GM23338 (cell line): ENCODE results near the gene AGAP3. TPM values are rescaled to one million over a fixed set of nuclear protein-coding genes. Genes with fewer than 3 reads are reported as not detected.

Experiments used
- ATAC-seq: fragments of 200-7000 bp; cut with Tn5 transposase; 3 replicates; pipeline ENCODE4 v1.9.1; 2020
- DNase-seq: peaks from one replicate; pipeline ENCODE4 v3.0.0-alpha.2; 2015; ENCODE audit warnings: low spot score
- H2AFZ ChIP-seq: fragments of 200-600 bp; sonication (generic); 2 replicates; pipeline ENCODE4 v1.8.0; 2016; ENCODE audit warnings: antibody characterized with exemption, mild to moderate bottlenecking, moderate library complexity
- H3F3A ChIP-seq: fragments of 200-600 bp; sonication (generic); replicated peaks from 2 replicates; pipeline ENCODE4 v1.8.0; 2017; ENCODE audit warnings: antibody characterized with exemption, mixed run types, low read depth
- H3K27ac ChIP-seq: fragments of 200-600 bp; sonication (generic); 2 replicates; pipeline ENCODE4 v1.6.1; 2016; ENCODE audit warnings: low read depth
- H3K27me3 ChIP-seq: fragments of 200-600 bp; sonication (generic); 2 replicates; pipeline ENCODE4 v1.8.0; 2016; ENCODE audit warnings: mild to moderate bottlenecking, mixed run types, moderate library complexity; ENCODE audit not compliant: insufficient read depth
- H3K36me3 ChIP-seq: fragments of 200-600 bp; sonication (generic); 2 replicates; pipeline ENCODE4 v1.8.0; 2016; ENCODE audit warnings: mild to moderate bottlenecking; ENCODE audit not compliant: insufficient read depth
- H3K4me1 ChIP-seq: fragments of 200-600 bp; sonication (generic); 2 replicates; pipeline ENCODE4 v1.8.0; 2016; ENCODE audit warnings: mild to moderate bottlenecking, moderate library complexity; ENCODE audit not compliant: insufficient read depth
- H3K4me2 ChIP-seq: fragments of 200-600 bp; sonication (generic); 2 replicates; pipeline ENCODE4 v1.7.1; 2017; ENCODE audit warnings: mixed run types
- H3K4me3 ChIP-seq: fragments of 200-600 bp; sonication (generic); 2 replicates; pipeline ENCODE4 v1.6.1; 2016; ENCODE audit warnings: mixed run types
- H3K79me2 ChIP-seq: fragments of 200-600 bp; sonication (generic); replicated peaks from 2 replicates; pipeline ENCODE4 v1.8.0; 2017; ENCODE audit warnings: mild to moderate bottlenecking; ENCODE audit not compliant: insufficient read depth
- H3K9me2 ChIP-seq: fragments of 200-600 bp; sonication (generic); 2 replicates; pipeline ENCODE4 v1.8.0; 2017; ENCODE audit not compliant: insufficient read depth
- H4K20me1 ChIP-seq: fragments of 200-600 bp; sonication (generic); replicated peaks from 2 replicates; pipeline ENCODE4 v1.8.0; 2017; ENCODE audit warnings: mild to moderate bottlenecking; ENCODE audit not compliant: insufficient read depth
- H3K27ac Mint-ChIP-seq: 2 replicates; pipeline ENCODE4 v1.8.0; 2020; ENCODE audit warnings: inconsistent platforms, mild to moderate bottlenecking, moderate library complexity, mixed read lengths
- H3K27me3 Mint-ChIP-seq: 3 replicates; pipeline ENCODE4 v1.8.0; 2022; ENCODE audit warnings: low read depth, mild to moderate bottlenecking, moderate library complexity, mixed read lengths, inconsistent platforms; ENCODE audit not compliant: insufficient read depth, poor library complexity
- H3K36me3 Mint-ChIP-seq: 3 replicates; pipeline ENCODE4 v1.8.0; 2021; ENCODE audit warnings: low read depth, mild to moderate bottlenecking, inconsistent platforms, moderate library complexity, mixed read lengths
- H3K4me1 Mint-ChIP-seq: 3 replicates; pipeline ENCODE4 v1.8.0; 2020; ENCODE audit warnings: mild to moderate bottlenecking, inconsistent platforms, mixed read lengths
- H3K4me3 Mint-ChIP-seq: 3 replicates; pipeline ENCODE4 v1.8.0; 2021; ENCODE audit warnings: moderate library complexity, mild to moderate bottlenecking, inconsistent platforms, mixed read lengths
- H3K9me3 Mint-ChIP-seq: 3 replicates; pipeline ENCODE4 v1.8.0; 2020; ENCODE audit warnings: moderate library complexity, mild to moderate bottlenecking, inconsistent platforms, mixed read lengths
- CREB1 ChIP-seq: fragments of 250-450 bp; sonication (Bioruptor Pico); IDR thresholded peaks from 2 replicates; pipeline ENCODE4 v1.5.0; 2020; ENCODE audit warnings: low read depth, mild to moderate bottlenecking, moderate library complexity
- CTCF ChIP-seq, 2 experiments: fragments of 200-600 bp in 1 of 2; sonication (generic) in 1 of 2; conservative IDR thresholded peaks; 2 replicates each; pipeline versions ENCODE4 v1.5.1 to v1.6.1; 2016 to 2017; ENCODE audit warnings: antibody characterized with exemption in 2 of 2, low read depth in 2 of 2, mild to moderate bottlenecking in 2 of 2, moderate library complexity in 1 of 2
- EZH2 ChIP-seq: fragments of 200-600 bp; sonication (generic); IDR thresholded peaks from one replicate; pipeline ENCODE4 v1.8.0; 2017; ENCODE audit warnings: antibody characterized with exemption, mild to moderate bottlenecking, low read depth; ENCODE audit not compliant: unreplicated experiment
- EZH2phosphoT487 ChIP-seq: fragments of 200-600 bp; sonication (generic); IDR thresholded peaks from one replicate; pipeline ENCODE4 v1.8.1; 2018; ENCODE audit warnings: antibody characterized with exemption; ENCODE audit not compliant: unreplicated experiment
- JUNB ChIP-seq: IDR thresholded peaks from one replicate; pipeline ENCODE4 v1.6.1; 2016; ENCODE audit warnings: antibody characterized with exemption; ENCODE audit not compliant: unreplicated experiment
- REST ChIP-seq: IDR thresholded peaks from one replicate; pipeline ENCODE4 v1.6.1; 2018; ENCODE audit warnings: antibody characterized with exemption; ENCODE audit not compliant: unreplicated experiment
- STAT1 ChIP-seq: IDR thresholded peaks from one replicate; pipeline ENCODE4 v1.6.1; 2016; ENCODE audit warnings: antibody characterized with exemption; ENCODE audit not compliant: unreplicated experiment
- ZNF462 ChIP-seq: fragments of 250-450 bp; sonication (Bioruptor Pico); IDR thresholded peaks from 2 replicates; pipeline ENCODE4 v1.5.0; 2020; ENCODE audit warnings: mild to moderate bottlenecking, moderate library complexity
- polyA plus RNA-seq: library from polyadenylated mRNA; unstranded; fragments of >200 nt; fragmentation: Nextera tagmentation; extraction: Ambion mirVana; gene quantifications from 2 replicates; pipeline ENCODE4 v1.2.1, GENCODE V29; 2016
- total RNA-seq: library from RNA; depleted of rRNA; stranded (reverse); fragments of >200 nt; shearing (Covaris generic); gene quantifications from 2 replicates; pipeline ENCODE4 v1.2.3, GENCODE V29; 2014

Gene AGAP3
- total and polyA plus RNA-seq, 2 experiments from 2014 or later, result 24.0 to 39.2 TPM

- Histone ChIP-seq H3K79me2 (no peaks in the 10 kb centered on the region), H3K27me3 (peaks cover 19% of the 10 kb centered on the region), H3K4me2 (no peak overlapping the region), H4K20me1 (peaks cover 26% of the 10 kb centered on the region), H3K4me1 (peaks cover 15% of the 10 kb centered on the region), H3F3A (peaks cover 21% of the 10 kb centered on the region), H3K27ac (no peak overlapping the region), H3K9me2 (no peaks in the 10 kb centered on the region), H3K36me3 (no peaks in the 10 kb centered on the region; the same call in 1 of the 2 replicates), H2AFZ (no peak overlapping the region), H3K4me3 (no peak overlapping the region)
- peaks cover 31% of the 10 kb centered on the region for H3K4me1 Mint-ChIP-seq
- DNase-seq (peak; percentile 51), ATAC-seq (no peak)
- H3K9me3 Mint-ChIP-seq, result no peaks in the 10 kb centered on the region
- peaks cover 35% of the 10 kb centered on the region for H3K27me3 Mint-ChIP-seq
- no peak overlapping the region for H3K4me3 Mint-ChIP-seq
- peaks cover 36% of the 10 kb centered on the region for H3K36me3 Mint-ChIP-seq
- H3K27ac Mint-ChIP-seq, result no peak overlapping the region
- TF ChIP-seq STAT1, result no peak
- TF ChIP-seq ZNF462 (CRISPR knock-in tag), result no peak
- TF ChIP-seq CREB1 (CRISPR knock-in tag), result no peak
- no peak for TF ChIP-seq REST
- TF ChIP-seq EZH2phosphoT487, result no peak
- TF ChIP-seq EZH2, result no peak
- peak in 1 of 2 experiments; percentile 55; a peak in 2 of 4 replicates for TF ChIP-seq CTCF (conservative IDR thresholded peaks at IDR 0.05; ENCODE audit: low read depth in 2 of 2)
- no peak for TF ChIP-seq JUNB
These were observed 36.0 kb downstream of the AGAP3 start for GRCh38 chr7:151122276-151122675.
